HG03045 (cell line): ENCODE measurements around the gene KIAA1217.

Experiments used
- ATAC-seq: cut with Tn5 transposase; IDR thresholded peaks from one replicate; pipeline ENCODE4 v1.9.1; 2021; ENCODE audit warnings: mild to moderate bottlenecking, moderate library complexity; ENCODE audit not compliant: unreplicated experiment

The KIAA1217 gene

GRCh38 chr10:24288581-24288980 lies 79.6 kb downstream of the KIAA1217 start:
- ATAC-seq = no peak

- ATAC-seq = no peak
Observed at GRCh38 chr10:24289235-24289634, 80.3 kb downstream of the KIAA1217 start.

- ATAC-seq = no peak
Observed at GRCh38 chr10:24292304-24293293, 83.7 kb downstream of the KIAA1217 start.

- peak; percentile 57 for ATAC-seq
Observed at GRCh38 chr10:24299578-24300260, 90.8 kb downstream of the KIAA1217 start.

- ATAC-seq = no peak
Observed at GRCh38 chr10:24303522-24304310, 94.8 kb downstream of the KIAA1217 start.

- ATAC-seq = no peak
Observed at GRCh38 chr10:24305551-24306506, 96.9 kb downstream of the KIAA1217 start.

GRCh38 chr10:24306507-24306875 lies 97.6 kb downstream of the KIAA1217 start:
- no peak for ATAC-seq

GRCh38 chr10:24307116-24307515 lies 98.2 kb downstream of the KIAA1217 start:
- ATAC-seq = no peak

- no peak for ATAC-seq
Observed at GRCh38 chr10:24307696-24308485, 99.0 kb downstream of the KIAA1217 start.

- no peak for ATAC-seq
Observed at GRCh38 chr10:24310104-24310503, 101.2 kb downstream of the KIAA1217 start.

GRCh38 chr10:24311888-24312287 lies 103.0 kb downstream of the KIAA1217 start:
- ATAC-seq = no peak

- no peak for ATAC-seq
Observed at GRCh38 chr10:24313283-24313682, 104.3 kb downstream of the KIAA1217 start.

GRCh38 chr10:24315211-24315610 lies 106.3 kb downstream of the KIAA1217 start:
- ATAC-seq = no peak

GRCh38 chr10:24318517-24318916 lies 109.6 kb downstream of the KIAA1217 start:
- ATAC-seq = no peak

GRCh38 chr10:24320373-24320772 lies 111.4 kb downstream of the KIAA1217 start:
- ATAC-seq = no peak

- ATAC-seq = no peak
Observed at GRCh38 chr10:24324651-24325050, 115.7 kb downstream of the KIAA1217 start.

GRCh38 chr10:24331457-24331856 lies 122.5 kb downstream of the KIAA1217 start:
- ATAC-seq = no peak

GRCh38 chr10:24333736-24334135 lies 124.8 kb downstream of the KIAA1217 start:
- no peak for ATAC-seq

GRCh38 chr10:24334279-24334939 lies 125.5 kb downstream of the KIAA1217 start:
- ATAC-seq = no peak
